CD4-positive, alpha-beta T cell (primary cell): Measurements from ENCODE around the gene RACK1. TPM values are rescaled to one million over a fixed set of nuclear protein-coding genes. Genes with fewer than 3 reads are reported as not detected.

ENCODE experiments used
- ATAC-seq: fragments of 200-7000 bp; cut with Tn5 transposase; one replicate; pipeline ENCODE4 v1.10.0; 2022; ENCODE audit warnings: mild to moderate bottlenecking; ENCODE audit not compliant: poor library complexity
- CTCF ChIA-PET: fragments of 350-600 bp; sonication (Branson Sonifier 250); formaldehyde crosslinking; loops from one replicate; lab custom pipeline; 2021; ENCODE audit warnings: antibody characterized with exemption, inconsistent platforms; lab: Charles Lee
- POLR2A ChIA-PET: fragments of 350-600 bp; sonication (Branson Sonifier 250); formaldehyde crosslinking; loops from one replicate; lab custom pipeline; 2021; ENCODE audit warnings: antibody characterized with exemption, inconsistent platforms; lab: Charles Lee
- DNase-seq, 14 experiments: peaks; one replicate each; pipeline ENCODE4 v3.0.0-alpha.2; 2013 to 2020; ENCODE audit warnings: mixed read lengths in 2 of 14
- H3K27ac ChIP-seq, 2 donors: one replicate each; pipeline versions ENCODE4 v1.5.1 to v1.7.0; 2013; ENCODE audit warnings: low read length in 2 of 2, low read depth in 1 of 2, mild to moderate bottlenecking in 1 of 2
- H3K27me3 ChIP-seq, 2 experiments: 1 replicate in 1 of 2; 2 replicates in 1 of 2; pipeline versions ENCODE4 v1.6.1 to v1.7.0; 2013; ENCODE audit warnings: low read length in 2 of 2, control low read depth in 1 of 2, mild to moderate bottlenecking in 1 of 2, moderate library complexity in 1 of 2; ENCODE audit not compliant: insufficient read depth in 2 of 2, control insufficient read depth in 1 of 2
- H3K36me3 ChIP-seq: one replicate; pipeline ENCODE4 v1.6.1; 2013; ENCODE audit warnings: low read length, control low read depth; ENCODE audit not compliant: insufficient read depth
- H3K4me1 ChIP-seq: one replicate; pipeline ENCODE4 v1.6.1; 2013; ENCODE audit warnings: low read length, control low read depth; ENCODE audit not compliant: insufficient read depth
- H3K4me3 ChIP-seq: one replicate; pipeline ENCODE4 v1.5.1; 2013; ENCODE audit warnings: mild to moderate bottlenecking, low read length, moderate library complexity
- H3K9me3 ChIP-seq, 2 experiments: 1 replicate in 1 of 2; 2 replicates in 1 of 2; pipeline versions ENCODE4 v1.6.1 to v1.7.0; 2013; ENCODE audit warnings: low read length in 2 of 2, mild to moderate bottlenecking in 2 of 2, control low read depth in 1 of 2, moderate library complexity in 1 of 2; ENCODE audit not compliant: control insufficient read depth in 1 of 2, insufficient read depth in 1 of 2
- H3K27ac Mint-ChIP-seq: one replicate; pipeline ENCODE4 v1.8.0; 2020; ENCODE audit warnings: mixed read lengths
- H3K27me3 Mint-ChIP-seq: one replicate; pipeline ENCODE4 v1.8.0; 2021; ENCODE audit warnings: mixed read lengths
- H3K36me3 Mint-ChIP-seq: one replicate; pipeline ENCODE4 v1.8.0; 2021; ENCODE audit warnings: low read depth, mixed read lengths
- H3K4me1 Mint-ChIP-seq: one replicate; pipeline ENCODE4 v1.8.0; 2021; ENCODE audit warnings: low read depth, mixed read lengths
- H3K4me3 Mint-ChIP-seq: one replicate; pipeline ENCODE4 v1.8.0; 2020; ENCODE audit warnings: mild to moderate bottlenecking, mixed read lengths
- H3K9me3 Mint-ChIP-seq: one replicate; pipeline ENCODE4 v1.8.0; 2020; ENCODE audit warnings: mixed read lengths
- CTCF ChIP-seq: fragments of 200-600 bp; IDR thresholded peaks from one replicate; pipeline ENCODE4 v1.8.0; 2022; ENCODE audit warnings: antibody characterized with exemption, mild to moderate bottlenecking
- intact Hi-C, 2 experiments: fragments of 100-400 bp; cut with DNase I in 1 of 2; cut with micrococcal nuclease in 1 of 2; formaldehyde crosslinking; loops; one replicate each; pipeline versions ENCODE4 v1.15.1 to v1.9.0; 2023 to 2025; cut with DNase I, micrococcal nuclease
- total RNA-seq, 174 experiments: library from RNA in 2 of 174; stranded (reverse) in 2 of 174; gene quantifications; one replicate each; pipeline ENCODE4 v1.2.3 and lab custom pipeline; 2021 to 2026

The RACK1 gene
- total RNA-seq, 2 experiments from 2014 or later, result 2,499 to 2,682 TPM

- peak overlapping the region; percentile 99 for H3K4me3 Mint-ChIP-seq
- intact Hi-C loops, result loop anchor here (1.0 to 2.0 kb wide), 3 partner anchors 17 to 71 kb away; partner anchors contain the start of gene TRIM52 (in 1 of the 2)
- DNase-seq (peak in 9 of 14 experiments; percentile 24 to 71 (median 36)), ATAC-seq (peak; percentile 10)
- peak overlapping the region; percentile 89 for H3K4me3 ChIP-seq
- H3K36me3 Mint-ChIP-seq, result peaks cover 60% of the 10 kb centered on the region
- H3K9me3 ChIP-seq, result peaks cover 0 to 12% of the 10 kb centered on the region in 2 experiments
- peaks cover 51% of the 10 kb centered on the region for H3K4me1 ChIP-seq
- CTCF ChIA-PET, result interaction anchor here (1.1 to 1.6 kb wide), 2 partner anchors 14 to 32 kb away, joined by 3 read pairs; no protein-coding TSS in a partner anchor
- H3K27me3 Mint-ChIP-seq, result peaks cover 35% of the 10 kb centered on the region
- H3K27ac Mint-ChIP-seq, result peak overlapping the region; percentile 99
- H3K4me1 Mint-ChIP-seq, result peaks cover 61% of the 10 kb centered on the region
- no peaks in the 10 kb centered on the region for H3K36me3 ChIP-seq
- H3K27ac ChIP-seq, result peak overlapping the region; percentile 47 to 62
- POLR2A ChIA-PET, result interaction anchor here (1.0 to 8.3 kb wide), 16 partner anchors 8 to 387 kb away, joined by 3 to 292 read pairs (median 8); partner anchors contain the start of genes RACK1, TRIM41, TRIM52 and TRIM7
- TF ChIP-seq CTCF, result no peak
- peaks cover 4% of the 10 kb centered on the region for H3K9me3 Mint-ChIP-seq
- no peaks in the 10 kb centered on the region for H3K27me3 ChIP-seq
Observed at GRCh38 chr5:181189962-181190710, 53.6 kb downstream of the RACK1 start.

GRCh38 chr5:181189363-181189961 lies 54.2 kb downstream of the RACK1 start:
- intact Hi-C loops, result loop anchor here (1.0 to 2.0 kb wide), 3 partner anchors 16 to 72 kb away; partner anchors contain the start of gene TRIM52 (in 1 of the 2)

More at GRCh38 chr5:181189363-181189961, 54.2 kb downstream of the RACK1 start:
- Histone ChIP-seq H3K27me3 (no peaks in the 10 kb centered on the region), H3K4me3 (peak overlapping the region; percentile 89), H3K27ac (peak overlapping the region; percentile 57 to 62), H3K36me3 (no peaks in the 10 kb centered on the region), H3K9me3 (peaks cover 0 to 15% of the 10 kb centered on the region in 2 experiments), H3K4me1 (peaks cover 57% of the 10 kb centered on the region)
- Mint-ChIP-seq H3K27ac (peak overlapping the region; percentile 99), H3K27me3 (peaks cover 35% of the 10 kb centered on the region), H3K4me3 (peak overlapping the region; percentile 99), H3K36me3 (peaks cover 61% of the 10 kb centered on the region), H3K9me3 (peaks cover 4% of the 10 kb centered on the region), H3K4me1 (peaks cover 63% of the 10 kb centered on the region)
- POLR2A ChIA-PET, result interaction anchor here (1.0 to 8.3 kb wide), 17 partner anchors 9 to 386 kb away, joined by 3 to 292 read pairs (median 8); partner anchors contain the start of genes RACK1, TRIM41, TRIM52 and TRIM7
- CTCF ChIA-PET, result interaction anchor here (1.1 to 2.1 kb wide), 3 partner anchors 15 to 33 kb away, joined by 3 to 12 read pairs (median 3); no protein-coding TSS in a partner anchor
- DNase-seq (peak in 11 of 14 experiments; percentile 23 to 85 (median 44)), ATAC-seq (peak; percentile 45)
- no peak for TF ChIP-seq CTCF
